Left ventricle myocardium inferior (tissue), 1 donor: ENCODE measurements around the gene ACSS1. TPM values are rescaled to one million over a fixed set of nuclear protein-coding genes. Genes with fewer than 3 reads are reported as not detected.

Source experiments
- DNase-seq: peaks from one replicate; pipeline ENCODE4 v3.0.0-alpha.2; 2020
- H3K27ac ChIP-seq: fragments of 200-600 bp; replicated peaks from 2 replicates; pipeline ENCODE4 v1.8.0; 2021
- H3K27me3 ChIP-seq: fragments of 200-600 bp; 2 replicates; pipeline ENCODE4 v1.8.0; 2021; ENCODE audit warnings: low read depth
- H3K36me3 ChIP-seq: fragments of 200-600 bp; 2 replicates; pipeline ENCODE4 v1.8.0; 2021
- H3K4me1 ChIP-seq: fragments of 200-600 bp; 2 replicates; pipeline ENCODE4 v1.8.0; 2021
- H3K4me3 ChIP-seq: fragments of 200-600 bp; 2 replicates; pipeline ENCODE4 v1.8.0; 2021; ENCODE audit warnings: mild to moderate bottlenecking, moderate library complexity
- H3K9me3 ChIP-seq: fragments of 200-600 bp; replicated peaks from 2 replicates; pipeline ENCODE4 v1.8.0; 2021
- intact Hi-C: fragments of 100-400 bp; cut with micrococcal nuclease; formaldehyde crosslinking; loops from one replicate; pipeline ENCODE4 v1.11.0; 2022
- total RNA-seq: library from RNA; stranded (reverse); fragmentation: NEBNext Ultra II Directional; extraction: Animal tissue kit (Norgen Biotek cat#: 25700); gene quantifications from one replicate; pipeline ENCODE4 v1.2.1, GENCODE V29; 2021
- TF ChIP-seq, protein P1 (sequence below): fragments of 200-600 bp; IDR thresholded peaks from 2 replicates; pipeline ENCODE4 v1.8.0; 2021; ENCODE audit warnings: antibody characterized with exemption, mild to moderate bottlenecking, borderline replicate concordance
- donor health status: DM: no; HTN: yes; CAD: no; lungs with severe emphysema.

Gene ACSS1
- total RNA-seq, 1 donor from 2014 or later = 159 TPM

DNA sequence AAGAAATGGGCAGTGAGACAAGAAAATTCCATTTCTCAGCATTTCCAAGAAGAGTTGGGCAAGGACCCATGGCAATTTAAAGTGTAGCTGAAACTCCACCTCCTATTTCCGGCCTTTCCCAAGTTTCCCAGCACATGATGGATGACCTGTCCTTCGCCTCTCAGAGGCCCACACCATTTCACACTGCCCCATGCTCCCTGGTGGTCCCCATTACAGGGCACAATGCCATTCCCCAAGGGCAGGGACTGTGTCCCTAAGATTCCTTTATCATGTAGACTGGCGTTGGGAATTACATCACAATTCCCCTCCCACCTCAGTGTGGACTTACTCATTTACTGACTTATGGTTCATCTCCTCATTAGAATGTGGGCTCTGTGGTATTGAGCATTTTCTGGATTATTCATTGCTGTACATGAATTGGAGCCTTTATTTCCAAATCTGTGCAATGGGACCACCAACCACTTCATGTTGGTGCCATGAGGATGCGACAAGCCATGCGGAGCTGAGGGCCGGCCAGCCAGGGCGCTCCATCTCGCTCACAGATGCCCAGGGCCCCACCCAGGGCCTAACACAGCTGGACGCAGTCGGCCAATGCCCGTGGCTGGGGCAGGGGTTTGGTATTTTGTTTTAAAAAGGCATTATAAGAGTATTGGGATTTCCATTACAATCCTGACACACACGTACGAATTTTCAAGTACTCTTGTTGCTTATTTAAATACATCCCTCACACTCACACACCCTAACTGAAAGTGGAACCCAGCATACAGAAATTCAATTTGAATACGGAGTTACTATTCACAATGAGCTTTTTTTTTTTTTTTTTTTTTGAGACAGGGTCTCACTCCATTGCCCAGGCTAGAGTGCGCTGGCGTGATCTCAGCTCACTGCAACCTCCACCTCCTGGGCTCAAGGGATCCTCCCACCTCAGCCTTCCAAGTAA, 5.4 kb downstream of the ACSS1 start:
- intact Hi-C loops = no loop called here
- H3K27ac ChIP-seq = peak overlapping the region; percentile 98

DNA sequence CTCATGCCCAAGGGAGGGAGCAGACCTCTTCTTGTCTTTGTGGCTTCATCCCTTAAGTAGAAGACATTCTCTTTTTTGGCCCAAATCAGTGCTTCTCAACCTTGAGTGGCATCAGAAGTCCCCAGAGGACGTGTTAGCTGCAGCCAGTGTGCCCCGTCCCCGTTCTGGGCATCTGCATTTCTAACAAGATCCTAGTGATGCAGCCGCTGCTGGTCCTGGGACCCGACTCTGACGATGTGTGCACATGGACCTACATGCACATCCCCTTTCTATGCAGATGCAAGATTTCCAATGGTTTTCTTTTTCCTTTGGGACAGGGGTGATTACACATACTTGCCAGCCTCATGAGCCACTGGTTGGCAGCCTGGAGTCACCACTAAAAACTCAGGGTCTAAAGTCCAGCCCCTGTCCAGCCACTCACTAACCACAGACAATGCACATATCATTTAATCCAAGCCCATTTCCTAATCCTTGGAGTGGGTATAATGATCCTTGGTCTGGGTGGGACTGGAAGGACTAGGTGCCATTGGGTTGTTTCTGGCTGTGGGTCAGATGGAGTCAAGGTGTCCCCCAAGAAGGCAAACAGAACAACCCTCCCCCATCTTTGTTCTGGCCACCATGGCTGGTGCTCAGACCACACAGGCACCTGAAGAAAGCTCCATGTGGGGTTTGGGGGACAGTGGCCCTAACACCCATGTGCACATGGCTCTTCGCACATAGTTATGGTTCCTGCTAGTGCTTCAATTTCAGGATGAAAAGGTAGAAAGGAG, 6.4 kb downstream of the ACSS1 start:
- H3K27ac ChIP-seq = peak overlapping the region; percentile 98
- TF ChIP-seq, protein P1, sequence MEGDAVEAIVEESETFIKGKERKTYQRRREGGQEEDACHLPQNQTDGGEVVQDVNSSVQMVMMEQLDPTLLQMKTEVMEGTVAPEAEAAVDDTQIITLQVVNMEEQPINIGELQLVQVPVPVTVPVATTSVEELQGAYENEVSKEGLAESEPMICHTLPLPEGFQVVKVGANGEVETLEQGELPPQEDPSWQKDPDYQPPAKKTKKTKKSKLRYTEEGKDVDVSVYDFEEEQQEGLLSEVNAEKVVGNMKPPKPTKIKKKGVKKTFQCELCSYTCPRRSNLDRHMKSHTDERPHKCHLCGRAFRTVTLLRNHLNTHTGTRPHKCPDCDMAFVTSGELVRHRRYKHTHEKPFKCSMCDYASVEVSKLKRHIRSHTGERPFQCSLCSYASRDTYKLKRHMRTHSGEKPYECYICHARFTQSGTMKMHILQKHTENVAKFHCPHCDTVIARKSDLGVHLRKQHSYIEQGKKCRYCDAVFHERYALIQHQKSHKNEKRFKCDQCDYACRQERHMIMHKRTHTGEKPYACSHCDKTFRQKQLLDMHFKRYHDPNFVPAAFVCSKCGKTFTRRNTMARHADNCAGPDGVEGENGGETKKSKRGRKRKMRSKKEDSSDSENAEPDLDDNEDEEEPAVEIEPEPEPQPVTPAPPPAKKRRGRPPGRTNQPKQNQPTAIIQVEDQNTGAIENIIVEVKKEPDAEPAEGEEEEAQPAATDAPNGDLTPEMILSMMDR = no peak
- peaks cover 100% of the 10 kb centered on the region for H3K4me1 ChIP-seq
- no peaks in the 10 kb centered on the region for H3K9me3 ChIP-seq
- intact Hi-C loops = no loop called here
- DNase-seq = no peak
- peaks cover 17% of the 10 kb centered on the region for H3K36me3 ChIP-seq
- H3K4me3 ChIP-seq = no peak overlapping the region
- no peaks in the 10 kb centered on the region for H3K27me3 ChIP-seq

More for the DNA sequence above, 5.4 kb downstream of the ACSS1 start:
- Histone ChIP-seq H3K4me3 (peak overlapping the region; percentile 83), H3K27me3 (no peaks in the 10 kb centered on the region), H3K9me3 (no peaks in the 10 kb centered on the region), H3K4me1 (peaks cover 100% of the 10 kb centered on the region), H3K36me3 (peaks cover 7% of the 10 kb centered on the region)
- TF ChIP-seq, protein P1 = no peak
- no peak for DNase-seq

- peaks cover 21% of the 10 kb centered on the region for H3K36me3 ChIP-seq
- peaks cover 98% of the 10 kb centered on the region for H3K4me1 ChIP-seq
- H3K9me3 ChIP-seq = no peaks in the 10 kb centered on the region
- no peaks in the 10 kb centered on the region for H3K27me3 ChIP-seq
- TF ChIP-seq, protein P1 = no peak
- H3K4me3 ChIP-seq = peak overlapping the region; percentile 29
- no peak for DNase-seq
- peak overlapping the region; percentile 98 for H3K27ac ChIP-seq
- intact Hi-C loops = no loop called here
Measured at GRCh38 chr20:25050501-25051350, 7.2 kb downstream of the ACSS1 start.

DNA sequence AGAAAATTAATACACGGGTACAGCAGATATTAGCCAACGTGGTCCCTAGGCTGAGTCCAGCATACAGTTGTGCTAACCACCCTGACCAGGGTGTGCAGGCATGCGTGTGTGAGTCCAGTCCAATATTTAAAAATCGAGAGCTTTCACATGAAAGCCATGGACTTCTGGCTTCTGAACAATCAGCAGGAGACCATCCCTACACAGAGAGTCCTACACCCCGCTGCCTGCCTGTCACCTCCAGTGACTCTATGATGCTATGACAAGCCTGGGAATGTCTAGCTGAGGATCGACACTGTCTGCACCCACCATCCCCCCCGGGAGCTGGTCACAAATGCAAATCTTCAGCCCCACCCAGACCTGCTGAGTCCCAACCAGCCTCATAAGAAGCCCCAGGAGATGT, 7.9 kb downstream of the ACSS1 start:
- no peak for DNase-seq
- peak overlapping the region; percentile 29 for H3K4me3 ChIP-seq
- H3K27me3 ChIP-seq = no peaks in the 10 kb centered on the region
- TF ChIP-seq, protein P1 = no peak
- peak overlapping the region; percentile 98 for H3K27ac ChIP-seq
- H3K36me3 ChIP-seq = peaks cover 21% of the 10 kb centered on the region
- H3K9me3 ChIP-seq = no peaks in the 10 kb centered on the region
- intact Hi-C loops = no loop called here
- H3K4me1 ChIP-seq = peaks cover 98% of the 10 kb centered on the region
